ENCODE measurements around the gene RABL6. TPM values are rescaled to one million over a fixed set of nuclear protein-coding genes. Genes with fewer than 3 reads are reported as not detected.

RABL6 gene
- total RNA-seq, 2 experiments from 2014 or later = 113 to 133 TPM

DNA sequence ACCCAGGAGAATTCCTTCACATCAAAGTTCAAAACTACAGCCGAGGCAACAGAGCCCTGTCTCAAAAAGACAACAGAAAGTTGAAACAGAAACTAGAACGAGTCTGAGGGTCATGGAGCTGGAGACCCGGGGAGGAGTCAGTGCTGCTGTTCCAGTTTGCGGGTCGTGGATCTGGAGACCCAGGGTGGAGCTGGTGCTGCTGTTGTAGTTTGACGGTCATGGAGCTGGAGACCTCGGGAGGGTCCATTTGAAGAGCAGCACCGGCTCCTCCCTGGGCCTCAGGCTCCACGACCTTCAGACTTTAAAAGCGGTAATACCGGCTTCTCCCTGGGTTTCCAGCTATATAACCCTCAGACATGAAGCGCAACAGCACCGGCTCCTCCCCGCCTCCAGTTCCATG, 30.4 kb upstream of the RABL6 start:
- POLR2A ChIA-PET = interaction anchor here (0.6 to 1.2 kb wide), 2 partner anchors 9 to 171 kb away, joined by 3 to 6 read pairs; no protein-coding TSS in a partner anchor

DNA sequence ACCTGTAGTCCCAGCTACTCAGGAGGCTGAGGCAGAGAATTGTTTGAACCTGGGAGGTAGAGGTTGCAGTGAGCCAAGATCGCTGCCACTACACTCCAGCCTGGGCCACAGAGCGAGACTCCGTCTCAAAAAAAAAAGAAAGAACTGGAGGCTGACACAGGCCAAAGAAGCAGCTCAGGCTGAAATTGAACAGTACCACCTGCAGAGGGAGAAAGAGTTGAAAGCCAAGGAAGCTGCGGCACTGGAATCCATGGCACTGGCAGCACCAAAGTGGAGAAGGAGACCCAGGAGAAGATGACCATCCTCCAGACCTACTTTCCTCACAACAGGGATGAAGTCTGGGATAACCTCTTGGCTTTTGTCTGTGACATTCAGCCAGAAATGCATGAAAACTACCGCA, 27.9 kb upstream of the RABL6 start:
- Histone ChIP-seq H3K4me1 (ENCODE audit: insufficient read depth, low read length, poor library complexity, severe bottlenecking) (no peaks in the 10 kb centered on the region), H2AFZ (ENCODE audit: low read length) (no peak overlapping the region), H3K27ac (ENCODE audit: low read depth, low read length, poor library complexity, severe bottlenecking) (no peak overlapping the region), H3K4me3 (ENCODE audit: low read depth, low read length, poor library complexity, severe bottlenecking) (no peak overlapping the region), H3K79me2 (ENCODE audit: insufficient read depth, low read depth, low read length) (no peaks in the 10 kb centered on the region), H3K36me3 (ENCODE audit: insufficient read depth, low read length) (no peaks in the 10 kb centered on the region), H3K4me2 (ENCODE audit: low read length) (no peak overlapping the region), H4K20me1 (ENCODE audit: insufficient read depth, low read length) (no peaks in the 10 kb centered on the region), H3K9me2 (ENCODE audit: insufficient read depth, low read length) (no peaks in the 10 kb centered on the region), H3K9me3 (ENCODE audit: low read length) (no peaks in the 10 kb centered on the region)
- POLR2A ChIA-PET = no interaction called here
- TF ChIP-seq, protein P1, sequence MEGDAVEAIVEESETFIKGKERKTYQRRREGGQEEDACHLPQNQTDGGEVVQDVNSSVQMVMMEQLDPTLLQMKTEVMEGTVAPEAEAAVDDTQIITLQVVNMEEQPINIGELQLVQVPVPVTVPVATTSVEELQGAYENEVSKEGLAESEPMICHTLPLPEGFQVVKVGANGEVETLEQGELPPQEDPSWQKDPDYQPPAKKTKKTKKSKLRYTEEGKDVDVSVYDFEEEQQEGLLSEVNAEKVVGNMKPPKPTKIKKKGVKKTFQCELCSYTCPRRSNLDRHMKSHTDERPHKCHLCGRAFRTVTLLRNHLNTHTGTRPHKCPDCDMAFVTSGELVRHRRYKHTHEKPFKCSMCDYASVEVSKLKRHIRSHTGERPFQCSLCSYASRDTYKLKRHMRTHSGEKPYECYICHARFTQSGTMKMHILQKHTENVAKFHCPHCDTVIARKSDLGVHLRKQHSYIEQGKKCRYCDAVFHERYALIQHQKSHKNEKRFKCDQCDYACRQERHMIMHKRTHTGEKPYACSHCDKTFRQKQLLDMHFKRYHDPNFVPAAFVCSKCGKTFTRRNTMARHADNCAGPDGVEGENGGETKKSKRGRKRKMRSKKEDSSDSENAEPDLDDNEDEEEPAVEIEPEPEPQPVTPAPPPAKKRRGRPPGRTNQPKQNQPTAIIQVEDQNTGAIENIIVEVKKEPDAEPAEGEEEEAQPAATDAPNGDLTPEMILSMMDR (conservative IDR thresholded peaks at IDR 0.05; ENCODE audit: low read length) = no peak
- TF ChIP-seq EZH2phosphoT487 (IDR thresholded peaks at IDR 0.05; ENCODE audit: borderline replicate concordance, low read depth, low read length) = no peak
- BruUV-seq (replicated peaks) = no TSS peak
- CTCF ChIA-PET (ENCODE audit: unreplicated experiment) = no interaction called here
- DNase-seq (ENCODE audit: low spot score) = no peak
- intact Hi-C loops (cut with micrococcal nuclease; ENCODE audit: unreplicated experiment) = no loop called here

More for the DNA sequence above, 30.4 kb upstream of the RABL6 start:
- no peaks in the 10 kb centered on the region for H3K36me3 ChIP-seq (ENCODE audit: insufficient read depth, low read length)
- no peaks in the 10 kb centered on the region for H4K20me1 ChIP-seq (ENCODE audit: insufficient read depth, low read length)
- TF ChIP-seq, protein P1 (conservative IDR thresholded peaks at IDR 0.05; ENCODE audit: low read length) = no peak
- no peak for TF ChIP-seq EZH2phosphoT487 (IDR thresholded peaks at IDR 0.05; ENCODE audit: borderline replicate concordance, low read depth, low read length)
- H3K27ac ChIP-seq (ENCODE audit: low read depth, low read length, poor library complexity, severe bottlenecking) = no peak overlapping the region
- no peaks in the 10 kb centered on the region for H3K9me2 ChIP-seq (ENCODE audit: insufficient read depth, low read length)
- H3K4me1 ChIP-seq (ENCODE audit: insufficient read depth, low read length, poor library complexity, severe bottlenecking) = peaks cover 4% of the 10 kb centered on the region
- no peak overlapping the region for H3K4me2 ChIP-seq (ENCODE audit: low read length)
- no peaks in the 10 kb centered on the region for H3K79me2 ChIP-seq (ENCODE audit: insufficient read depth, low read depth, low read length)
- DNase-seq (ENCODE audit: low spot score) = no peak
- H2AFZ ChIP-seq (ENCODE audit: low read length) = no peak overlapping the region
- no TSS peak for BruUV-seq (replicated peaks)
- intact Hi-C loops (cut with micrococcal nuclease; ENCODE audit: unreplicated experiment) = no loop called here
- no peak overlapping the region for H3K4me3 ChIP-seq (ENCODE audit: low read depth, low read length, poor library complexity, severe bottlenecking)
- CTCF ChIA-PET (ENCODE audit: unreplicated experiment) = interaction anchor here (0.8 kb wide), 1 partner anchor 32 kb away, joined by 3 read pairs; no protein-coding TSS in a partner anchor
- peaks cover 17% of the 10 kb centered on the region; the same call in 1 of the 2 replicates for H3K9me3 ChIP-seq (ENCODE audit: low read length)

DNA sequence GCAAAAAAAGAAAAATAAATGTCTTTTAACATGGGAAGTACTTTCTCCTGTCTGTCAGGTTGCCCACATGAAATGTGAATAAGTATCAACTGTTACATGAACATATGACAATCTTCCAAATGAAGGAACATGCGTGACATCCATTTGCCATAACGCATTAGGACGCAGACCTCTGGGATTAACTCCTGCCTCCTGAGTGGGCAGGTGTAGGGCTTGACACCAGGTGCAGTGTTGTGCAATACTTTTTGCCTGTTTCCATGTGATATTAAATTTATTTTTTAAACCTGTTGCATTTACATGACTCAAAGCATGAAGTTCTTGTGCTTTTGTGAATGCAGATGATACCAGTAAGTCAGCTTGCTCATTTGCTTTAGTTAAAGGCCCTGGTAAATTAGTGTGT, 25.3 kb upstream of the RABL6 start:
- H2AFZ ChIP-seq (ENCODE audit: low read length) = no peak overlapping the region
- H3K4me1 ChIP-seq (ENCODE audit: insufficient read depth, low read length, poor library complexity, severe bottlenecking) = no peaks in the 10 kb centered on the region
- no peaks in the 10 kb centered on the region for H3K9me2 ChIP-seq (ENCODE audit: insufficient read depth, low read length)
- no peaks in the 10 kb centered on the region for H3K9me3 ChIP-seq (ENCODE audit: low read length)
- no TSS peak for BruUV-seq (replicated peaks)
- no peak overlapping the region for H3K4me3 ChIP-seq (ENCODE audit: low read depth, low read length, poor library complexity, severe bottlenecking)
- H4K20me1 ChIP-seq (ENCODE audit: insufficient read depth, low read length) = no peaks in the 10 kb centered on the region
- POLR2A ChIA-PET = no interaction called here
- H3K79me2 ChIP-seq (ENCODE audit: insufficient read depth, low read depth, low read length) = no peaks in the 10 kb centered on the region
- no peak overlapping the region for H3K4me2 ChIP-seq (ENCODE audit: low read length)
- intact Hi-C loops (cut with micrococcal nuclease; ENCODE audit: unreplicated experiment) = no loop called here
- H3K27ac ChIP-seq (ENCODE audit: low read depth, low read length, poor library complexity, severe bottlenecking) = no peak overlapping the region
- TF ChIP-seq EZH2phosphoT487 (IDR thresholded peaks at IDR 0.05; ENCODE audit: borderline replicate concordance, low read depth, low read length) = no peak
- TF ChIP-seq, protein P1 (conservative IDR thresholded peaks at IDR 0.05; ENCODE audit: low read length) = no peak
- CTCF ChIA-PET (ENCODE audit: unreplicated experiment) = no interaction called here
- no peak for DNase-seq (ENCODE audit: low spot score)
- no peaks in the 10 kb centered on the region for H3K36me3 ChIP-seq (ENCODE audit: insufficient read depth, low read length)
